ENCODE measurements around the gene ACTL10. TPM values are rescaled to one million over a fixed set of nuclear protein-coding genes. Genes with fewer than 3 reads are reported as not detected.
"Not testable (repeated sequence)": the region's sequence is repeated elsewhere in the genome, so short reads cannot be mapped to it uniquely, and the experiment has no call there.

ACTL10 gene
- total RNA-seq, 1 experiment from 2014 or later: 10.2 TPM

- in situ Hi-C loops (cut with HindIII; ENCODE audit: low pct_unique_long_range_greater_than_20kb, low sequenced_read_pairs); DNase-seq (ENCODE audit: low read depth): not testable (repeated sequence)
These were observed 19.7 kb upstream of the ACTL10 start for GRCh38 chr20:33646959-33647602.

- DNase-seq (ENCODE audit: low read depth): peak; percentile 80
- in situ Hi-C loops (cut with HindIII; ENCODE audit: low pct_unique_long_range_greater_than_20kb, low sequenced_read_pairs): no loop called here
These were observed 18.9 kb upstream of the ACTL10 start for GRCh38 chr20:33647603-33648395.

DNA sequence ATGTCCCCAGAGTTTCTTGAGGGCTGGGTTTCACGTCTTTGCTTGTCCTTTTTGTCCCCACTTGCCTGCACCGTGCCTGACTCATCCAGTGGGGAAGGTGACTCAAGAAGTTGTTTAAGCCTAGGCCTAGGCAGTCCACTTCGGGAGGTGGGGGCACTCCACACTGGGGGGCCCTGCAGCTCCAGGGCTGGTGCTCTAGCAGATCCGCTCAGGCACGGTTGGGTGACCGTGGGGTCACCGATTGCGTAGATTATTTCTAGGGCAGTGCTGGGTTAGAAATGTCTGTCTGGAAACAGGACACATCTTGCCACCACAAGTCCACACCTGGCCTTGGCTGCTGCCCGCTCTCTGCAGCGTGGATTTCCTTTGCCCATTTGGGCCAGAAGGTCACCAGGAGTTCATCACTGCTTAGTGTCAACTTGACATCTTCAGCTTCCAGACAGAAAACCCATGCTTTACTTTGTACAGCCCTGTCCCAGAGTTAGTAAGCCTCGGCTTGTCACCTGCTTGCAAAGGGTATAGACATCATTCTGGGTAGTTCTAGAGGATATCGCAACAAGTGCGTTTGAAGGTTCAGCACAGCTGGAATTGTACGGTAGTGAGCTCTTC, 18.2 kb upstream of the ACTL10 start:
- in situ Hi-C loops (cut with HindIII; ENCODE audit: low pct_unique_long_range_greater_than_20kb, low sequenced_read_pairs): no loop called here
- peak; percentile 71 for DNase-seq (ENCODE audit: low read depth)

GRCh38 chr20:33649201-33649681, 17.5 kb upstream of the ACTL10 start:
- DNase-seq (ENCODE audit: low read depth): no peak
- in situ Hi-C loops (cut with HindIII; ENCODE audit: low pct_unique_long_range_greater_than_20kb, low sequenced_read_pairs): no loop called here

DNA sequence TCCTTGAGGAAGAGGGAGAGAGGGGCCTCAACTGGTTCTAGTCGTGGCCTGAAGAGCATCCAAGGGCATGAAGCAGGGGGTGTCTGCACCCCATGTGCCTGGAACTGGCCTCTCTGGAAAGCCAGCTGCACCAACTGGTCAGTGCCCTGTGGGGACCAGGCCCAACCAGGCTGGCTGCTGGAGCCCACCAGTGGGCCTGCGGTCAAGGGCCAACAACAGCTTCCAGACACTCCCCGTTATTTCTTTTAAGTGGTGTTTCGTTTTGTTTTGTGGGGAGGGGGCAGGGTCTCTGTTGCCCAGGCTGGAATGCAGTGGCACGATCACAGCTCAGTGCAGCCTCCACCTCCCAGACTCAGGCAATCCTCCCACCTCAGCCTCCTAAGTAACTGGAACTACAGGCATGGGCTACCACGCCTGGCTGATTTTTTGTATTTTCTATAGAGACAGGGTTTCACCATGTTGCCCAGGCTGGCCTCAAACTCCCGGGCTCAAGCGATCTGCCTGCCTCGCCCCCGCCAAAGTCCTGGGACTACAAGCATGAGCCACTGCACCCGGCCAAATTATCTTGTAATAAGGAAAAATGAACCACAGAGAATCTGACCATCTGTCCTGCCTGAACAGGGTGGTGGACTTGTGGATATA, 16.5 kb upstream of the ACTL10 start:
- in situ Hi-C loops (cut with HindIII; ENCODE audit: low pct_unique_long_range_greater_than_20kb, low sequenced_read_pairs): no loop called here
- no peak for DNase-seq (ENCODE audit: low read depth)

DNA sequence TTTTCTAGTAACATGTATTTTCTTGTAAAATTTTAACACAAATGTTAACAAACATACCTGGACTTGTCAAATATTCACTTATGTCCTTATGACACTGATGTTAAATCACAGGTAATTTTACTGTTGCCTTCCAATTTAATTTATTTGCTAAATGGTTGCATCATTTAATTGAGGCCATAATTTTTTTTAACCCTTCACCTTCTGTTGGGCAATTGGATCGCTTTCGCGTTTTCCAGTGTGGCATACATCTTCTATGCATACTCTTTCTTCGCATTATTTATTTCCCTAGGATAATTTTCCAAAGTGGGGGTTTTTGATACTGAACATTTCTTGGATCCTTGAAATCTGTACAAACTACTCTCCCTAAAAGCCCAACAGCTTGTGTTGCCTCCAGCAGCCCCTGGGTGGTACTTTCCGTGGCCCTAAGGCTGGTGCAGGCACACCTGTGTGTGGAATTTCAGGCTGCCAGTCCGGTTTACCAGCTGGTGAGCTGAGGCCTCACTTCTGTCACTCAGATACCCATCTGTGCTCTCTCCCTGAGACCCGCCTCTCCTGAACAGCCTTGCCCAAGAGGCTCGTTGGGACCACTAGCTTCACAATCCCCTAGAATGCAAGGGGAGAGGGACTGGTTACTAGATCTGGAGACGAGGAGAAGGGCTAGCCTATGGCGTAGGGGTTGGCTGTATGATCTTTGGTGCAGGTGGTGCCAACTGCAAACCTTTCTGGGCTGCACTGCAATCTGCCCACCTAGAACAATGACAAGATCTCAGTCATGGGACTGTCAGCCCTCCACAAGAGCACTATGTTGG, 15.8 kb upstream of the ACTL10 start:
- in situ Hi-C loops (cut with HindIII; ENCODE audit: low pct_unique_long_range_greater_than_20kb, low sequenced_read_pairs): no loop called here
- no peak for DNase-seq (ENCODE audit: low read depth)

DNA sequence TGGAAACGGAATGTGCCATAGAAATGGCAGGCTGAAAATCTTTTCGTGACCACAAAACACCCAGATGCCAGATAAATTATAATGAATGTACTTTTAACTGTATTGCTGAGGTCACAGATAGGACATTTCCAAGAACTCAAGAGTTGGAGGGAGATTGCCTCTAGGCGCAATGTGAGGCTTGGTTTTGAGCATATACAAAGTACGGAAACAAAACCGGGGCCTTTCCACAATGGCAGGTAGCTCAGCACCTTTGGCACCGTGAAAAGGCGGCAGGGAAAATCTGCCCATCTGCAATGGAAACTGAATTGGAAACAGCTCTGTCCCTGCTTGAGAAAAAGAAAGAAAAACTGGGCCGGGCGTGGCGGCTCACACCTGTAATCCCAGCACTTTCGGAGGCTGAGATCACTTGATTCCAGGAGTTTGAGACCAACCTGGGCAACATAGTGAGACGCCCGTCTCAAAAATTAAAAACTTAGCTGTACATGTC, 15.1 kb upstream of the ACTL10 start:
- DNase-seq (ENCODE audit: low read depth): no peak
- in situ Hi-C loops (cut with HindIII; ENCODE audit: low pct_unique_long_range_greater_than_20kb, low sequenced_read_pairs): no loop called here

DNA sequence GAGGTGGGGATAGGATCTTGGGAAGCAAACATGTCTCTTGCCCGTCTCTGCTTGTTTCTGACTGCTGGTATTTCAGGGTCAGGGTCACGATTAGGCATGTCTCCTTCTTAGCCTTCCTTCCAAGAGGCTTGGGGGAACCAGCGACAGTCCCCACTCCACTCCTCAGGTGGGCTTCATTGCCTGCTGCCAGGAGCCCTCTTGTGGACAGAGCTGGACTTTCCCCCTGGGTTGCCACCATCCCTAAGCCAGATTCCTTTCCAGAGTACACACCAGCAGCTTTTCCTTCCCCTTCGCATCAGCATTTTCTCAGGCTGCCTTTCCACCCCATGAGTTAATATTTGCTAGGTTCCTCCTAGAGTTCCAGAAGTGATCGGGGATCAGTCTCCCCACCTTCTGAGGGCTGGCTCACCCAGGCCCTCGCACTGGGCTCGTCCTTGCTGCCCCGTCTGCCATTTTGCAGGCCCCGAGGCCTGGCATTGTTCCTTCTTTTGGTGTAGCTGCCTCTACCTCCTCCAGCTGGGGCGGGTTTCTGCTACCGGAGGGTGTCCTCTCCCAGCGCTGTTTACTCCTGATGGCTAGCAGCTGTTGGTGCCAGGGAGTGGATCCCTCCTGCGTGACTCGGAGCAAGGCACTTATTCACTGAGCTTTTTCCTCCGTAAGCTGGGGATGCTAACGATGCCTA, 13.4 kb upstream of the ACTL10 start:
- peak; percentile 73 for DNase-seq (ENCODE audit: low read depth)

GRCh38 chr20:33653900-33654596, 12.7 kb upstream of the ACTL10 start:
- in situ Hi-C loops (cut with HindIII; ENCODE audit: low pct_unique_long_range_greater_than_20kb, low sequenced_read_pairs): no loop called here
- no peak for DNase-seq (ENCODE audit: low read depth)

More for the DNA sequence above, 13.4 kb upstream of the ACTL10 start:
- in situ Hi-C loops (cut with HindIII; ENCODE audit: low pct_unique_long_range_greater_than_20kb, low sequenced_read_pairs): no loop called here

- in situ Hi-C loops (cut with HindIII; ENCODE audit: low pct_unique_long_range_greater_than_20kb, low sequenced_read_pairs): no loop called here
These were observed 12.0 kb upstream of the ACTL10 start for GRCh38 chr20:33654680-33655161.

GRCh38 chr20:33655164-33655563, 11.6 kb upstream of the ACTL10 start:
- in situ Hi-C loops (cut with HindIII; ENCODE audit: low pct_unique_long_range_greater_than_20kb, low sequenced_read_pairs): no loop called here
- no peak for DNase-seq (ENCODE audit: low read depth)

More at GRCh38 chr20:33654680-33655161, 12.0 kb upstream of the ACTL10 start:
- DNase-seq (ENCODE audit: low read depth): no peak

GRCh38 chr20:33656010-33656782, 10.5 kb upstream of the ACTL10 start:
- in situ Hi-C loops (cut with HindIII; ENCODE audit: low pct_unique_long_range_greater_than_20kb, low sequenced_read_pairs): no loop called here
- no peak for DNase-seq (ENCODE audit: low read depth)

- no peak for DNase-seq (ENCODE audit: low read depth)
- in situ Hi-C loops (cut with HindIII; ENCODE audit: low pct_unique_long_range_greater_than_20kb, low sequenced_read_pairs): no loop called here
These were observed 9.7 kb upstream of the ACTL10 start for GRCh38 chr20:33656783-33657703.

GRCh38 chr20:33657704-33658095, 9.0 kb upstream of the ACTL10 start:
- no peak for DNase-seq (ENCODE audit: low read depth)
- in situ Hi-C loops (cut with HindIII; ENCODE audit: low pct_unique_long_range_greater_than_20kb, low sequenced_read_pairs): no loop called here

GRCh38 chr20:33658510-33658909, 8.2 kb upstream of the ACTL10 start:
- no peak for DNase-seq (ENCODE audit: low read depth)
- in situ Hi-C loops (cut with HindIII; ENCODE audit: low pct_unique_long_range_greater_than_20kb, low sequenced_read_pairs): no loop called here

All from Caki2 (cell line).